DOHH2 (cell line): ENCODE results near the gene IMPG2.

Experiments
- CTCF ChIP-seq: fragments of 200-600 bp; sonication (generic); IDR thresholded peaks from one replicate; pipeline ENCODE4 v1.5.1; 2014; ENCODE audit warnings: antibody characterized with exemption, mild to moderate bottlenecking, low read depth, low read length; ENCODE audit not compliant: poor library complexity, severe bottlenecking
- EZH2phosphoT487 ChIP-seq: fragments of 200-600 bp; sonication (generic); IDR thresholded peaks from 2 replicates; pipeline ENCODE4 v1.6.1; 2017; ENCODE audit warnings: borderline replicate concordance, mild to moderate bottlenecking, antibody characterized with exemption, low read length, moderate library complexity, mixed read lengths

- TF ChIP-seq CTCF (no peak), EZH2phosphoT487 (no peak)
Observed at GRCh38 chr3:101252945-101253344, 67.4 kb downstream of the IMPG2 start.
